A549 (cell line): ENCODE measurements around the gene FOXP1. TPM values are rescaled to one million over a fixed set of nuclear protein-coding genes. Genes with fewer than 3 reads are reported as not detected.

Experiments
- ATAC-seq, 2 experiments: fragments of 200-7000 bp in 1 of 2; fragments of >200 bp in 1 of 2; cut with Nextera tagmentation in 1 of 2; cut with Tn5 transposase in 1 of 2; 3 replicates each; pipeline versions ENCODE4 v1.8.0 to v1.9.1; 2018 to 2020; ENCODE audit warnings: mild to moderate bottlenecking in 1 of 2, moderate library complexity in 1 of 2
- CTCF ChIA-PET: fragments of 300-600 bp; sonication (Branson Sonifier 250); formaldehyde crosslinking; extraction: SDS; loops from one replicate; lab custom pipeline; 2021; ENCODE audit warnings: antibody characterized with exemption, inconsistent platforms; lab: Yijun Ruan, JAX
- POLR2A ChIA-PET: fragments of 350-600 bp; formaldehyde crosslinking; extraction: SDS; loops from one replicate; lab custom pipeline; 2021; ENCODE audit warnings: antibody characterized with exemption, inconsistent platforms; lab: Yijun Ruan, JAX
- DNase-seq, 2 experiments: peaks; one replicate each; pipeline versions ENCODE4 v3.0.0 to v3.0.0-alpha.2; 2011 to 2016; ENCODE audit warnings: low read depth in 1 of 2, low spot score in 1 of 2
- FAIRE-seq: peaks from 2 replicates; lab custom pipeline; 2011; peaks lifted over from hg19 to GRCh38; lab: Jason Lieb, UNC
- H3K27ac ChIP-seq, 2 experiments: fragments of >200 bp; sonication (Bioruptor Twin); formaldehyde crosslinking; 3 replicates each; pipeline ENCODE4 v1.5.1; 2016 to 2017
- H3K4me1 ChIP-seq: fragments of >200 bp; sonication (Bioruptor Twin); formaldehyde crosslinking; 3 replicates; pipeline ENCODE4 v1.6.1; 2016
- H3K4me2 ChIP-seq: fragments of >200 bp; sonication (Bioruptor Twin); formaldehyde crosslinking; 3 replicates; pipeline ENCODE4 v1.6.1; 2016
- H3K4me3 ChIP-seq: fragments of >200 bp; sonication (Bioruptor Twin); formaldehyde crosslinking; 3 replicates; pipeline ENCODE4 v1.5.1; 2016
- H3K9me3 ChIP-seq: fragments of >200 bp; sonication (Bioruptor Twin); formaldehyde crosslinking; 3 replicates; pipeline ENCODE4 v1.6.1; 2016
- CBX2 ChIP-seq: fragments of 200-600 bp; sonication (generic); IDR thresholded peaks from 2 replicates; pipeline ENCODE4 v1.6.1; 2016; ENCODE audit warnings: low read depth, mild to moderate bottlenecking, borderline replicate concordance
- CHD2 ChIP-seq: fragments of 150-350 bp; IDR thresholded peaks from 2 replicates; pipeline ENCODE4 v1.6.1; 2014; ENCODE audit warnings: low read length; ENCODE audit not compliant: partially characterized antibody
- CTCF ChIP-seq: fragments of >200 bp; sonication (Bioruptor Twin); formaldehyde crosslinking; IDR thresholded peaks from 3 replicates; pipeline ENCODE4 v1.5.1; 2016
- EHF ChIP-seq: fragments of 250-450 bp; sonication (Bioruptor Pico); IDR thresholded peaks from 2 replicates; pipeline ENCODE4 v1.5.0; 2020; ENCODE audit warnings: mild to moderate bottlenecking
- ELK1 ChIP-seq: fragments of 150-350 bp; IDR thresholded peaks from 2 replicates; pipeline ENCODE4 v1.6.1; 2014; ENCODE audit warnings: low read depth, mild to moderate bottlenecking, low read length
- ESRRA ChIP-seq: fragments of 150-350 bp; IDR thresholded peaks from 2 replicates; pipeline ENCODE4 v1.6.1; 2014; ENCODE audit warnings: mild to moderate bottlenecking, low read length, borderline replicate concordance
- FOSB ChIP-seq: fragments of 250-450 bp; sonication (Bioruptor Pico); IDR thresholded peaks from 2 replicates; pipeline ENCODE4 v1.5.0; 2020; ENCODE audit warnings: mild to moderate bottlenecking, moderate library complexity
- FOXS1 ChIP-seq: fragments of 250-450 bp; sonication (Bioruptor Pico); IDR thresholded peaks from 2 replicates; pipeline ENCODE4 v1.5.0; 2020; ENCODE audit warnings: mild to moderate bottlenecking, moderate library complexity
- HEYL ChIP-seq: fragments of 250-450 bp; sonication (Bioruptor Pico); IDR thresholded peaks from 2 replicates; pipeline ENCODE4 v1.8.0; 2021; ENCODE audit warnings: mild to moderate bottlenecking, moderate library complexity
- JUN ChIP-seq, 2 experiments: fragments of >200 bp; sonication (Bioruptor Twin); formaldehyde crosslinking; IDR thresholded peaks; 2 replicates in 1 of 2; 3 replicates in 1 of 2; pipeline ENCODE4 v1.6.1; 2016 to 2017
- JUNB ChIP-seq: fragments of >200 bp; sonication (Bioruptor Twin); formaldehyde crosslinking; IDR thresholded peaks from 2 replicates; pipeline ENCODE4 v1.6.1; 2016
- KDM5A ChIP-seq: fragments of 200-600 bp; sonication (generic); IDR thresholded peaks from 2 replicates; pipeline ENCODE4 v1.6.1; 2016; ENCODE audit warnings: antibody characterized with exemption, mild to moderate bottlenecking
- MAFK ChIP-seq: fragments of 450-650 bp; IDR thresholded peaks from 2 replicates; pipeline ENCODE4 v1.6.1; 2014; ENCODE audit not compliant: partially characterized antibody
- MAZ ChIP-seq: fragments of 150-350 bp; IDR thresholded peaks from 2 replicates; pipeline ENCODE4 v1.6.1; 2014; ENCODE audit warnings: antibody characterized with exemption, low read depth, low read length, borderline replicate concordance
- MYC ChIP-seq: IDR thresholded peaks from 2 replicates; pipeline ENCODE4 v1.6.1; 2012; ENCODE audit warnings: mild to moderate bottlenecking, inconsistent platforms, low read length, improper control_type of control experiment, borderline replicate concordance
- NPAS2 ChIP-seq: fragments of 250-450 bp; sonication (Bioruptor Pico); IDR thresholded peaks from 2 replicates; pipeline ENCODE4 v1.8.0; 2022; ENCODE audit warnings: mild to moderate bottlenecking, moderate library complexity, borderline replicate concordance
- PHF8 ChIP-seq: fragments of 200-600 bp; sonication (generic); IDR thresholded peaks from 2 replicates; pipeline ENCODE4 v1.6.1; 2016; ENCODE audit warnings: low read depth, mild to moderate bottlenecking, antibody characterized with exemption, moderate library complexity, borderline replicate concordance
- RCOR1 ChIP-seq: fragments of 150-350 bp; IDR thresholded peaks from 2 replicates; pipeline ENCODE4 v1.6.1; 2014; ENCODE audit warnings: antibody characterized with exemption, low read length, low read depth
- REST ChIP-seq: fragments of 200-600 bp; sonication (generic); IDR thresholded peaks from 2 replicates; pipeline ENCODE4 v1.6.1; 2016; ENCODE audit warnings: antibody characterized with exemption, mild to moderate bottlenecking, moderate library complexity
- RNF2 ChIP-seq: fragments of 200-600 bp; sonication (generic); IDR thresholded peaks from 2 replicates; pipeline ENCODE4 v1.6.1; 2016; ENCODE audit warnings: low read depth, mild to moderate bottlenecking, antibody characterized with exemption, moderate library complexity, borderline replicate concordance
- TP53 ChIP-seq: fragments of 250-450 bp; sonication (Bioruptor Pico); IDR thresholded peaks from 2 replicates; pipeline ENCODE4 v1.5.0; 2021; ENCODE audit warnings: mild to moderate bottlenecking, moderate library complexity
- ZC3H11A ChIP-seq: fragments of 450-650 bp; IDR thresholded peaks from 2 replicates; pipeline ENCODE4 v1.6.1; 2014; ENCODE audit warnings: antibody characterized with exemption, mild to moderate bottlenecking
- ZNF302 ChIP-seq: fragments of 250-450 bp; sonication (Bioruptor Pico); IDR thresholded peaks from 2 replicates; pipeline ENCODE4 v1.9.0; 2021; ENCODE audit warnings: inconsistent platforms, mild to moderate bottlenecking, moderate library complexity
- ZSCAN20 ChIP-seq: fragments of 250-450 bp; sonication (Bioruptor Pico); IDR thresholded peaks from 2 replicates; pipeline ENCODE4 v1.8.0; 2022; ENCODE audit warnings: mild to moderate bottlenecking, moderate library complexity
- WGBS: methylation state at CpG from one replicate; pipeline ENCODE4 v1.1.6; 2017; ENCODE audit errors: missing lambda C conversion rate; 5-methylcytosine and 5-hydroxymethylcytosine counted together
- polyA plus RNA-seq, 4 experiments: library from polyadenylated mRNA; depleted of rRNA in 3 of 4; stranded (reverse); fragments of >200 nt; fragmentation: RNase III in 1 of 4; extraction: RNeasy Plus Mini Kit Qiagen cat#74134 plus additional on column Dnase treatment in 1 of 4; gene quantifications; 2 replicates in 3 of 4; 3 replicates in 1 of 4; pipeline ENCODE4 v1.2.3, GENCODE V29; 2011 to 2017

The FOXP1 gene
- polyA plus RNA-seq, 2 of the 4 experiments (the other 2 are of a cell fraction) = 12.8 to 13.9 TPM

- ATAC-seq (no peak), DNase-seq (no peak), FAIRE-seq (no peak)
- Histone ChIP-seq H3K27ac (no peak overlapping the region), H3K4me2 (no peak overlapping the region), H3K9me3 (no peaks in the 10 kb centered on the region), H3K4me1 (peaks cover 26% of the 10 kb centered on the region), H3K4me3 (no peak overlapping the region)
- TF ChIP-seq CTCF (no peak), REST (no peak), FOXS1 (CRISPR knock-in tag) (no peak), EHF (CRISPR knock-in tag) (no peak), ZSCAN20 (CRISPR knock-in tag) (no peak), RNF2 (no peak), JUN (IDR thresholded peaks at IDR 0.05) (no peak), MYC (no peak), FOSB (CRISPR knock-in tag) (no peak), ELK1 (no peak)
- ChIA-PET CTCF (interaction anchor here (0.6 to 1.1 kb wide), 3 partner anchors 9 to 1177 kb away, joined by 3 read pairs; no protein-coding TSS in a partner anchor), POLR2A (no interaction called here)
- 79% methylated on average over 4 of the region's 4 CpGs for WGBS
Observed at GRCh38 chr3:71203727-71204488, 379.6 kb downstream of the FOXP1 start.

- Histone ChIP-seq H3K4me1 (peaks cover 17% of the 10 kb centered on the region), H3K27ac (no peak overlapping the region), H3K9me3 (no peaks in the 10 kb centered on the region), H3K4me3 (no peak overlapping the region), H3K4me2 (no peak overlapping the region)
- 66% methylated on average over 5 of the region's 5 CpGs for WGBS
- no peak for DNase-seq
- ATAC-seq = no peak
- CTCF ChIA-PET = interaction anchor here (0.6 to 1.1 kb wide), 3 partner anchors 10 to 1176 kb away, joined by 3 read pairs; no protein-coding TSS in a partner anchor
- TF ChIP-seq RCOR1 = no peak
- no peak for TF ChIP-seq MAZ
- no peak for TF ChIP-seq ZNF302 (CRISPR knock-in tag)
- FAIRE-seq = no peak
- POLR2A ChIA-PET = no interaction called here
Observed at GRCh38 chr3:71202848-71203533, 380.5 kb downstream of the FOXP1 start.

- Histone ChIP-seq H3K4me3 (no peak overlapping the region), H3K4me1 (peaks cover 9% of the 10 kb centered on the region; the same call in 2 of the 3 replicates), H3K27ac (no peak overlapping the region), H3K4me2 (no peak overlapping the region), H3K9me3 (no peaks in the 10 kb centered on the region)
- DNase-seq (no peak), FAIRE-seq (no peak), ATAC-seq (no peak)
- ChIA-PET POLR2A (no interaction called here), CTCF (no interaction called here)
- 84% methylated on average over 1 of the region's 1 CpG for WGBS
- no peak for TF ChIP-seq MYC
- TF ChIP-seq CBX2 = no peak
- no peak for TF ChIP-seq NPAS2
- TF ChIP-seq KDM5A = no peak
- no peak for TF ChIP-seq PHF8
- TF ChIP-seq HEYL (CRISPR knock-in tag) = no peak
- TF ChIP-seq ZC3H11A = no peak
- no peak for TF ChIP-seq ESRRA
- no peak for TF ChIP-seq JUNB
- no peak for TF ChIP-seq RCOR1
- TF ChIP-seq CHD2 = no peak
- no peak for TF ChIP-seq EHF (CRISPR knock-in tag)
- TF ChIP-seq FOSB (CRISPR knock-in tag) = no peak
- no peak for TF ChIP-seq MAFK
- no peak for TF ChIP-seq TP53
Observed at GRCh38 chr3:71201939-71202338, 381.6 kb downstream of the FOXP1 start.
